Esophagus squamous epithelium (tissue), 5 donors: ENCODE results near the gene DLL4. TPM values are rescaled to one million over a fixed set of nuclear protein-coding genes. Genes with fewer than 3 reads are reported as not detected.

Experiments
- DNase-seq: peaks from one replicate; lab custom pipeline; 2025; lab: John Stamatoyannopoulos, UW
- H3K27ac ChIP-seq, 4 donors: fragments of 200-600 bp; sonication (generic); one replicate each; pipeline ENCODE4 v1.5.1; 2016 to 2019; ENCODE audit warnings: mild to moderate bottlenecking in 1 of 4
- H3K27me3 ChIP-seq, 4 donors: fragments of 200-600 bp; sonication (generic); 1 replicate in 3 of 4; 2 replicates in 1 of 4; pipeline versions ENCODE4 v1.5.1 to v1.6.0; 2017 to 2021; ENCODE audit warnings: antibody characterized with exemption in 1 of 4
- H3K36me3 ChIP-seq, 3 donors: fragments of 200-600 bp; sonication (generic); one replicate each; pipeline ENCODE4 v1.5.1; 2016 to 2019
- H3K4me1 ChIP-seq, 3 donors: fragments of 200-600 bp; sonication (generic); one replicate each; pipeline ENCODE4 v1.5.1; 2017 to 2019
- H3K4me3 ChIP-seq, 4 donors: fragments of 200-600 bp; sonication (generic); 1 replicate in 3 of 4; 2 replicates in 1 of 4; pipeline ENCODE4 v1.5.1; 2016 to 2019; ENCODE audit warnings: mild to moderate bottlenecking in 2 of 4, moderate library complexity in 1 of 4
- H3K9me3 ChIP-seq, 3 donors: fragments of 200-600 bp; sonication (generic); one replicate each; pipeline ENCODE4 v1.5.1; 2016 to 2019
- CTCF ChIP-seq, 6 experiments: fragments of 450-650 bp in 4 of 6; fragments of 200-600 bp in 2 of 6; sonication (generic) in 2 of 6; IDR thresholded peaks; one replicate each; pipeline ENCODE4 v1.5.1; 2016 to 2019; ENCODE audit warnings: antibody characterized with exemption in 6 of 6, mild to moderate bottlenecking in 4 of 6, moderate library complexity in 4 of 6
- POLR2A ChIP-seq, 4 donors: fragments of 450-650 bp; IDR thresholded peaks; one replicate each; pipeline ENCODE4 v1.6.1; 2017; ENCODE audit warnings: antibody characterized with exemption in 4 of 4, mild to moderate bottlenecking in 4 of 4, moderate library complexity in 3 of 4
- WGBS, 2 donors: methylation state at CpG; one replicate each; pipeline ENCODE4 v1.1.5; 2018; 5-methylcytosine and 5-hydroxymethylcytosine counted together
- intact Hi-C: fragments of 100-400 bp; cut with DNase I; formaldehyde crosslinking; loops from one replicate; pipeline ENCODE4 v1.15.0; 2022
- total RNA-seq, 4 donors: library from RNA; depleted of rRNA; stranded (reverse); fragments of >200 nt; gene quantifications; one replicate each; pipeline ENCODE4 v1.1.0, GENCODE V29; 2016
- donor health status: DM: yes; HTN: yes; CAD: no.

Gene DLL4
- total RNA-seq, 4 donors from 2014 or later = 0.68 to 4.6 (median 1.3) TPM

GRCh38 chr15:40937762-40938535 lies 8.8 kb downstream of the DLL4 start:
- TF ChIP-seq POLR2A (IDR thresholded peaks at IDR 0.05) = no peak
- peak in 4 of 6 experiments; percentile 7 to 56 (median 30) for TF ChIP-seq CTCF (IDR thresholded peaks at IDR 0.05)
- Histone ChIP-seq H3K36me3 (peaks cover 0 to 8% (median 0%) of the 10 kb centered on the region in 3 donors), H3K27me3 (peaks cover 0 to 9% (median 0%) of the 10 kb centered on the region in 4 donors), H3K27ac (peak overlapping the region in 3 of 4 donors; percentile 2 to 20 (median 19)), H3K4me3 (no peak overlapping the region), H3K4me1 (peaks cover 22 to 58% (median 26%) of the 10 kb centered on the region in 3 donors), H3K9me3 (no peaks in the 10 kb centered on the region)
- WGBS, 2 donors = 60 to 74% methylated on average over 7 to 11 of the region's 19 CpGs
- intact Hi-C loops = no loop called here
- no peak for DNase-seq

GRCh38 chr15:40938536-40938870 lies 9.4 kb downstream of the DLL4 start:
- intact Hi-C loops = no loop called here

GRCh38 chr15:40940296-40940801 lies 11.2 kb downstream of the DLL4 start:
- Histone ChIP-seq H3K9me3 (no peaks in the 10 kb centered on the region), H3K27ac (peak overlapping the region; percentile 4 to 93 (median 85)), H3K27me3 (peaks cover 0 to 4% (median 0%) of the 10 kb centered on the region in 4 donors), H3K4me1 (peaks cover 22 to 52% (median 28%) of the 10 kb centered on the region in 3 donors), H3K4me3 (peak overlapping the region in 1 of 4 donors; percentile 74), H3K36me3 (no peaks in the 10 kb centered on the region)
- DNase-seq = no peak
- TF ChIP-seq CTCF (IDR thresholded peaks at IDR 0.05) = no peak
- TF ChIP-seq POLR2A (IDR thresholded peaks at IDR 0.05) = no peak
- intact Hi-C loops = loop anchor here (5.0 kb wide), 2 partner anchors 38 to 77 kb away; no protein-coding TSS in a partner anchor
- WGBS, 2 donors = 34 to 74% methylated on average over 10 to 13 of the region's 15 CpGs

More at GRCh38 chr15:40938536-40938870, 9.4 kb downstream of the DLL4 start:
- 92 to 97% methylated on average over 3 to 6 of the region's 6 CpGs for WGBS, 2 donors
- no peaks in the 10 kb centered on the region for H3K9me3 ChIP-seq
- peaks cover 22 to 61% (median 28%) of the 10 kb centered on the region in 3 donors for H3K4me1 ChIP-seq
- DNase-seq = no peak
- no peak overlapping the region for H3K4me3 ChIP-seq
- H3K27ac ChIP-seq = peak overlapping the region in 2 of 4 donors; percentile 10 to 20
- peaks cover 0 to 6% (median 0%) of the 10 kb centered on the region in 4 donors for H3K27me3 ChIP-seq
- peaks cover 0 to 8% (median 0%) of the 10 kb centered on the region in 3 donors for H3K36me3 ChIP-seq
- TF ChIP-seq POLR2A (IDR thresholded peaks at IDR 0.05) (no peak), CTCF (IDR thresholded peaks at IDR 0.05) (no peak)

- Histone ChIP-seq H3K36me3 (no peaks in the 10 kb centered on the region), H3K27ac (peak overlapping the region; percentile 57 to 93 (median 85)), H3K4me1 (peaks cover 22 to 52% (median 28%) of the 10 kb centered on the region in 3 donors), H3K9me3 (no peaks in the 10 kb centered on the region), H3K27me3 (peaks cover 0 to 4% (median 0%) of the 10 kb centered on the region in 4 donors), H3K4me3 (peak overlapping the region; percentile 40 to 74 (median 56))
- intact Hi-C loops = loop anchor here (5.0 kb wide), 2 partner anchors 39 to 76 kb away; no protein-coding TSS in a partner anchor
- TF ChIP-seq POLR2A (IDR thresholded peaks at IDR 0.05) (no peak), CTCF (IDR thresholded peaks at IDR 0.05) (no peak)
- WGBS, 2 donors = 13% methylated on average over 3 of the region's 7 CpGs; no CpG with 5 or more reads in 1 of the 2 donors
- DNase-seq = no peak
Observed at GRCh38 chr15:40941068-40941527, 12.0 kb downstream of the DLL4 start.
